Subcutaneous adipose tissue (tissue), 4 donors: ENCODE data around the gene HPS5. TPM values are rescaled to one million over a fixed set of nuclear protein-coding genes. Genes with fewer than 3 reads are reported as not detected.

Experiments
- total RNA-seq, 4 donors: library from RNA; depleted of rRNA; stranded (reverse); fragments of >200 nt; gene quantifications; one replicate each; pipeline ENCODE4 v1.1.0, GENCODE V29; 2016
- TF ChIP-seq, protein P1 (sequence below): fragments of 450-650 bp; IDR thresholded peaks from one replicate; pipeline ENCODE4 v1.5.1; 2016; ENCODE audit warnings: low read depth, mild to moderate bottlenecking, control low read depth, antibody characterized with exemption, moderate library complexity

HPS5 gene
- total RNA-seq, 4 donors from 2014 or later: 17.1 to 35.1 (median 18.4) TPM

DNA sequence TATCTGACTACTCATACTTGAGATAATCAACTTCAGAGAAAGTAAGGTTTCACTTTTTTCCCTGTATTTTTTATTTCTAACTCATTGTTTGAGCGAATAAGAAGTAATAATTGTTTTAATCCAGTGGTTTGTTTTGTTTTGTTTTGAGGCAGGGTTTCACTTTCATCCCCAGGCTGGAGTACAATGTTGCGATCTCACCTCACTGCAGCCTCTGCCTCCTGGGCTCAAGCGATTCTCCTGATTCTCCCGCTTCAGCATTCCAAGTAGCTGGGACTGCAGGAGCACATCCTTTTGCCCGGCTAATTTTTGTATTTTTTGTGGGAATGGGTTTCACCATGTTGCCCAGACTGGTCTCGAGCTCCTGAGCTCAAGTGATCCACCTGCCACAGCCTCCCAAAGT, 9.0 kb upstream of the HPS5 start:
- TF ChIP-seq, protein P1, sequence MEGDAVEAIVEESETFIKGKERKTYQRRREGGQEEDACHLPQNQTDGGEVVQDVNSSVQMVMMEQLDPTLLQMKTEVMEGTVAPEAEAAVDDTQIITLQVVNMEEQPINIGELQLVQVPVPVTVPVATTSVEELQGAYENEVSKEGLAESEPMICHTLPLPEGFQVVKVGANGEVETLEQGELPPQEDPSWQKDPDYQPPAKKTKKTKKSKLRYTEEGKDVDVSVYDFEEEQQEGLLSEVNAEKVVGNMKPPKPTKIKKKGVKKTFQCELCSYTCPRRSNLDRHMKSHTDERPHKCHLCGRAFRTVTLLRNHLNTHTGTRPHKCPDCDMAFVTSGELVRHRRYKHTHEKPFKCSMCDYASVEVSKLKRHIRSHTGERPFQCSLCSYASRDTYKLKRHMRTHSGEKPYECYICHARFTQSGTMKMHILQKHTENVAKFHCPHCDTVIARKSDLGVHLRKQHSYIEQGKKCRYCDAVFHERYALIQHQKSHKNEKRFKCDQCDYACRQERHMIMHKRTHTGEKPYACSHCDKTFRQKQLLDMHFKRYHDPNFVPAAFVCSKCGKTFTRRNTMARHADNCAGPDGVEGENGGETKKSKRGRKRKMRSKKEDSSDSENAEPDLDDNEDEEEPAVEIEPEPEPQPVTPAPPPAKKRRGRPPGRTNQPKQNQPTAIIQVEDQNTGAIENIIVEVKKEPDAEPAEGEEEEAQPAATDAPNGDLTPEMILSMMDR: no peak

DNA sequence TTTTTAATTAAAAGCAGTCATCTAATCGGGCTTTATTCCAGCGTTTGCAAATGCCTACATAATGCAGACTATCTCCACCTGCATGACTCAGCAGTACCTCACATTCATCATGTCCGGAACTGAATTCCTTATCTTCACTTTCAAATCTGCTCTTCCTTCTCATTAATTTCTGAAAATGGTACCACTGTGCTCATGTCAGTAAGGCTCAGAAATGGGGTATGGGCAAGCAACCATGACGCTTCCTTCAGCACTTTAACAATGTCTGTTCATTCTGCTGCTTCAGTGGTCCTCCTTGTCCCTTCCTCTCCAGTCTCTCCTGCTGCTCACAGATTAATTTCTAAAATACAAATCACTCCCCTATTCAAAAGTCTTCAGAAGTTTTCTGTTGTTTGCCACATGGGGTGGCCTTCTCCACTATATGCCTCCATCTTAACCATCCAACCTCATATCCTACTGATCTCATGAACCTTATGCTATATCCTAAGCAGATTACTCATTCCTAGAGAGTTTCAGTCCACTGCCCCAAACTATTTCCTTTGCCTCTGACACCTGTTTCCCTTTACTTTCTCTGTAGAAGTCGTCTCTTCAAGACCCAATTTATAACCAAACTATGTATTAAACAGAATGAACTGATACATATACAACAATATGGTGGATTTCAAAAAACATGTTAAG, 7.4 kb upstream of the HPS5 start:
- TF ChIP-seq, protein P1: no peak

DNA sequence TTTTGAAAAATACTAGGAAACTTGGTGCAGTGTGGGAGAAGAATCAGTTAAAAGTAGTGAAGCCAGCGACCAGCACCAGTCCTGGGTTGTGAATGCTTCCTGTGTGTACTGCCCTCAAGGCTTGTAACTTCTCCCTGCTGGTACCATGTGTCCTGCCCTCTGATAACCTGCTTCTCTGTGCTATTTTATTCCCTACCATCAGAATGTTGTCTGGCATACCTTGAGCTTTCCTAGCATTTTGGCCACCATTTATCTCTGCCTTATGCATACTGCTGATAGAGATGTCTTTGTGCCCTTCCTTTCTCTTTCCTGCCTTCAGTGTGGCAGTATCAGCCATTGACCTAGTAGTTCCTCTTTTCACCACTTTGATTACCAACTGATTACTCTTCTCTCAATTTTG, 2.4 kb upstream of the HPS5 start:
- TF ChIP-seq, protein P1: no peak

DNA sequence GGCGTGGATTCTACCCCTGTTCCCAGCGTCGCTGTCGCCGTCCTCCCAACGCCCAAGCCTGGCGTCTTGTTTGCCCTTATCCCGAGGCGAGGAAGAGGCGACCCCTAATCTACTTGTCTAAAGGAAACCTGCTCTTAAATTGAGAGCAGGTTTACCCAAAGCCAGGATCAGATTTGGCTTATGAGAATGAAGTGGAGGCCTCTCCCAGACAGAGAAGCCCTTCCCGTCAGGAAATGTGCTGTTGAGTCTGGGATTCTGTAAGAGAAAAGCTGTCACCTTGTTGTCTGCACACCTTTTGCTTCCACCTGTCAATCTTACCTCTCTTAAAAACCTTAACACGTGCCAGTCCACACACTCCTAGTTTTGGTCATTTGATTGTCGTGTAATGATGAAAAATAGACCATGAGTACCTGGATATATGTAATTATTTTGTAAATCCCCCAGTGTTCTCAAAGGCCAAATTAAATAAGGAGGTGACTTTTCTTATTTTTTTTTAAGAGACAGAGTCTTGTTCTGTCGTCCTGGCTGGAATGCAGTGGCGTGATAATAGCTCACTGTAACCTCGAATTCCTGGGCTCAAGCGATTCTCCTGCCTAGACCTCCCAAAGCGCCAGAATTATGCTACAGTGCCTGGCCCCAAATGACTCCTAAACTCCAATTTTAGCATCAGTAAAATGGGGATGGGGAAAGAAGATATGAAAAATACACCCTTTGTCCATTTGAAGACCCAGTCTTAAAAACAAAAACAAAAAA, 1.1 kb upstream of the HPS5 start:
- TF ChIP-seq, protein P1: no peak

DNA sequence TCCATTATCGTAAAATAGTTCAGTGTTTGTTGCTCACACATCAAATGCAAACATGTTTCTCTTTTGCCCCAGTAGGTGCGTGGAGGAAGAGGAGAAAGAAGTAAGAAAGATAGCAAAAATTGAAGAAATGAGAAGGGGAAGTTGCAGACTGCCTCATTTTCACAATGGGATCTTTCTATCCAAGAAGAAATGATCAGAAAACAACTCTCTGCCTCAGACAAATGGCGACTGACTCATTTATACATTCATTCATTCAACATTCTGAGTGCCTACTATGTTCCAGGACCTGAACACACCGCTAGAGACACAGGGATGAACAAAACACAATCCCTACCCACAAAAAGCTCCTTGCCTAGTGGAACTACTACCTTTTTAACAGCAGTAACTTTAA, 367 bp downstream of the HPS5 start:
- TF ChIP-seq, protein P1: no peak

DNA sequence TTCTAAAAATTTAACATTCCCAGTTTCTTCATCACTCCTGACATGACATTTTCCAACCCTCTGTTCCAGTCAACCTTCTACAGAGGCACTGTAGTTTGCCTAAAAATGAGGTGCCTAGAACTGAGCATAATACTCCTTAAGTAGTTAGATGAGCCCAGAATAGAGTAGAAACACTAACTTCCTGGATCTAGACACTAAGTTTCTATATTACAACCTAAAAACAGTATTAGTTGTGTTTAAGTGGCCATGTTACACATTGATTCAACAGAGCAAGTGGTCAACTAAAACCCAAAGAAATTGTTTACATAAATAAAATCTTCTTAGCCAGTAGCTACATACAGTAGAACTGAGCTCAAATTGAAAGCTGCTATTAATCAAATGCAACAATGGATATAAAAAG, 1.3 kb downstream of the HPS5 start:
- TF ChIP-seq, protein P1: no peak

DNA sequence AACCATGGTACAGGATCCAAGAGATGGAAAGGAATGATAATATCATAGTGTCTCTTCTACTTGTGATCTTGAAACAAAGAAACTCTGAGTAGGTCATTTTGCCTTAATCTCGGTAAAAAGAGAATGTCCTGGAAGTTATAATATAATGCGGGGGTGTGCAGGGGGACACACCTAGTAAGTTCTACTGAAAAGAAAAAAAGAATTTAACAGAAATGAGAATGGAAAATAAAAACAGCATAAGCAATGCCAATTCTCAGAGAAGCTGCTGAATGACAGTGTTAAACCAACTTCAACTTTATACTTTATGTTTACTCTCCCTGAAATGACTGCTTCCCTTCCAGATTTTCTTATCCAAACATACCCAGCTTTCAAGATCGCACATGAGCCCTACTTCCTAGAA, 2.0 kb downstream of the HPS5 start:
- TF ChIP-seq, protein P1: no peak
